IPS-20b (cell line): Measurements from ENCODE around the gene PRSS36.
A peak's percentile ranks its signal among the peaks of the same experiment; 100 is the strongest.

Source experiments
- H3K27ac ChIP-seq: one replicate; pipeline ENCODE4 v1.5.1; 2013; ENCODE audit warnings: low read length
- H3K27me3 ChIP-seq: 2 replicates; pipeline ENCODE4 v1.6.1; 2013; ENCODE audit warnings: mild to moderate bottlenecking, low read length, inconsistent platforms; ENCODE audit not compliant: insufficient read depth
- H3K36me3 ChIP-seq: 2 replicates; pipeline ENCODE4 v1.6.1; 2013; ENCODE audit warnings: low read depth, mild to moderate bottlenecking, inconsistent platforms, low read length, moderate library complexity; ENCODE audit not compliant: insufficient read depth
- H3K4me1 ChIP-seq: 2 replicates; pipeline ENCODE4 v1.6.1; 2013; ENCODE audit warnings: mild to moderate bottlenecking, control low read depth, inconsistent platforms, low read length, moderate library complexity; ENCODE audit not compliant: insufficient read depth
- H3K4me3 ChIP-seq: 2 replicates; pipeline ENCODE4 v1.5.1; 2013; ENCODE audit warnings: mild to moderate bottlenecking, low read length, inconsistent platforms
- H3K9ac ChIP-seq: 2 replicates; pipeline ENCODE4 v1.6.1; 2013; ENCODE audit warnings: low read depth, mild to moderate bottlenecking, inconsistent platforms, low read length, moderate library complexity
- H3K9me3 ChIP-seq: 2 replicates; pipeline ENCODE4 v1.6.1; 2013; ENCODE audit warnings: mild to moderate bottlenecking, low read depth, low read length, inconsistent platforms; ENCODE audit not compliant: insufficient read depth

PRSS36 gene

DNA sequence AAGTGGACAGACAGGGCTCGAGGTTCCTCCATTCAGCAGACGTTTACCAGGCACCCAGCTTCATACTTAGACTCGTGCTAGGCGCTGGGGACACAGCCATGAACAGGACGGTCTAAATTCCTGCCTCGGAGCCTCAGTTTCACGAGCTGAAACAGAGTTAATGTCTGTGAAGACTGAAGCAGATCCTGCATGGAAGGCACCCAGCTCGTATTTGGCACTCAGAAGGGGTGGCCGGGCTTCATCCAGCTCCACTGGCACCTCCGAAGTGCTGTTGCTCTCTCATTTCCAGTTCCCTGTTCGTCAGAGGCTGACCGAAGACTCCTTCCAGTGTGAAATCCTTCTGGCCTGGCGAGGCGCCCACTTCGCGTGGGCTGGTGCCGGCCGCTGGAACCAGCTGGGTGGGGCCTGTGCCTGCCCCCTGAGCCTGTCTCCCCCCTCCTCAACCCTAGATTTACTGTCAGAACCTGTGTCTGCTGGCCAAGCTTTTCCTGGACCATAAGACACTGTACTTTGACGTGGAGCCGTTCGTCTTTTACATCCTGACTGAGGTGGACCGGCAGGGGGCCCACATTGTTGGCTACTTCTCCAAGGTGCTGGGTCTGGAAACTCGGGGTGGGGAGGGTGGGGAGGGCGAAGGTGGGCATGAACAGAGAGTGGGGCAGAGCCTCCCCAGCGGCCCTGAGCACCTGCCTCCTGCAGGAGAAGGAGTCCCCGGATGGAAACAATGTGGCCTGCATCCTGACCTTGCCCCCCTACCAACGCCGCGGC, 20.1 kb downstream of the PRSS36 start:
- Histone ChIP-seq H3K36me3 (peaks cover 40% of the 10 kb centered on the region), H3K4me3 (no peak overlapping the region), H3K27ac (no peak overlapping the region), H3K4me1 (peaks cover 23% of the 10 kb centered on the region), H3K9me3 (no peaks in the 10 kb centered on the region), H3K9ac (no peak overlapping the region), H3K27me3 (no peaks in the 10 kb centered on the region)

DNA sequence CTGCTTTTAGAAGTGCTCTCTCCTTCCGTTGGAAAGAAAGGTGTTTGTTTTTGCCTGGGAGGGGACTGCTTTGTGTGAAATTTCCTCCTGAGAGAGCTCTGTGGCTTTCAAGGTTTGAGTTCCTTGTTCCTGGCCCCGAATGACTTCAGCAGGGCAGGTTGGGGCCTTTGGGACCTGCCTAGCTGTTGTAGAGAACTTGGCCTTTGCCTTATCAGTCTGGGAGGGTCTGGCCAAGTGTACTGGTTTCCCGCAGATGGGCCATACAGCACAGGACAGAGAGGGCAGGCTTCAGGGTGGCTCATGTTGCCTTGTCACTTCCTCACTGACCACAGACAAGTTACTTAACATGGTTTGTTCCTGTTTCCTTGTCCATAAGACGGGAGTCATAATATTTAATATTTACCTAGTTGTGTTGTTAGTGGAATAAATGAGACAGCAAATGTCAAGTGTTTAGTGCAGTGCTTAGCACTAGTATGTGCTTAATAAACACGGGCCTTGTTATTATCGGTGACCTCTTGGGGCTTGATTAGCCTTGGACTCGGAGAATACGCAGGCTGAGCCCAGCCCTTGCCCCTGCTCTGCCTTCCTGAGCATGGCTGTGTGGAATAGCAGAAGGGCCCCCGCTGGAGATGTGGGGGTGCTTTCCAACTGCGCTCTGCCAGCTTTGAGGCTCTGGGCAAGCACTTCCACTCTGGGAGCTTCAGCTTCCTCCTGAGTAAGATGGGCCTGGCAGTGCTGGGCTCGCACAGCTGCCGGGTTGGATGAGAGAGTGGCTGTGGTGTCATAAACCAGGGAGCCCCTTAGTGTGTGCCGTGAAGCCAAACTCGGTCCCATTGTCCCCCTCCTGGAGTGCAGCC, 20.9 kb downstream of the PRSS36 start:
- H3K9me3 ChIP-seq, result no peaks in the 10 kb centered on the region
- H3K27ac ChIP-seq, result no peak overlapping the region
- peaks cover 15% of the 10 kb centered on the region for H3K4me1 ChIP-seq
- no peak overlapping the region for H3K9ac ChIP-seq
- H3K36me3 ChIP-seq, result peaks cover 41% of the 10 kb centered on the region
- no peaks in the 10 kb centered on the region for H3K27me3 ChIP-seq
- no peak overlapping the region for H3K4me3 ChIP-seq

DNA sequence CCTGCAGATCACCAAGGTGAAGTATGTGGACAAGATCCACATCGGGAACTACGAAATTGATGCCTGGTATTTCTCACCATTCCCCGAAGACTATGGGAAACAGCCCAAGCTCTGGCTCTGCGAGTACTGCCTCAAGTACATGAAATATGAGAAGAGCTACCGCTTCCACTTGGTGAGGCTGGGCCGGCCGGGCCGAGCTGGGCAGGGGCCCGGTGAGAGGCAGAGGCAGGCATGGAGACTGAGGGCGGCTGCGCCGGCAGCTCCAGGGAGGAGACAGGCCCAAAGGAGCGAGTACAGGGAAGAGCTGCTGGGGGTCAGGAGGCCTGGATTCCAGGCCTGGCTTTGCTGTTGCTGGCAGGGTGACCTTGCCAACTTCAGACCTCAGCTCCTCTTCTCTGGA, 22.7 kb downstream of the PRSS36 start:
- 0 out of 2 replicates have a peak, but pooled peaks cover 7% of the 10 kb centered on the region for H3K4me1 ChIP-seq
- H3K27me3 ChIP-seq, result no peaks in the 10 kb centered on the region
- H3K36me3 ChIP-seq, result peaks cover 39% of the 10 kb centered on the region
- H3K27ac ChIP-seq, result no peak overlapping the region
- no peak overlapping the region for H3K4me3 ChIP-seq
- no peaks in the 10 kb centered on the region for H3K9me3 ChIP-seq
- H3K9ac ChIP-seq, result no peak overlapping the region

DNA sequence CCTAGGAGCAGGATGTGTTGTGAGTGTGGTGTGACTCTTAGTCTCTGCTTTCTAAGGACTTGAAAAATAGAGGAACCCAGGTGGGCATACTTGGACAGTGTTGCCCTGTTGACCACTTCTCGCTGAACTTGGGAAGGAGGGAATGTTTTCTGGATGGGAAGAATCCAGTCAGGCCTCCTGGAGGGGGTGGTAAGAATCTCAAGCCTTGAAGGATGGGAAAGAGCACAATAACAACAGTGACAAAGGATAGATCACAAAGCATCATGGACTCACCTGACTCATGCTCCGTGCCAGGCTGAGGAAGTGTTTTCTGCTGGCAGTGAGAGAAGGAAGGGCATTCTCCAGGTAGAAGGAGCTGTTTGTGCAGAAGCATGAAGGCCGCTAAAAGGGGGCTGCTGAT, 24.0 kb downstream of the PRSS36 start:
- H3K27ac ChIP-seq, result no peak overlapping the region
- H3K27me3 ChIP-seq, result no peaks in the 10 kb centered on the region
- H3K4me1 ChIP-seq, result 0 out of 2 replicates have a peak, but pooled peaks cover 3% of the 10 kb centered on the region
- H3K36me3 ChIP-seq, result peaks cover 40% of the 10 kb centered on the region
- H3K4me3 ChIP-seq, result no peak overlapping the region
- no peaks in the 10 kb centered on the region for H3K9me3 ChIP-seq
- H3K9ac ChIP-seq, result no peak overlapping the region

DNA sequence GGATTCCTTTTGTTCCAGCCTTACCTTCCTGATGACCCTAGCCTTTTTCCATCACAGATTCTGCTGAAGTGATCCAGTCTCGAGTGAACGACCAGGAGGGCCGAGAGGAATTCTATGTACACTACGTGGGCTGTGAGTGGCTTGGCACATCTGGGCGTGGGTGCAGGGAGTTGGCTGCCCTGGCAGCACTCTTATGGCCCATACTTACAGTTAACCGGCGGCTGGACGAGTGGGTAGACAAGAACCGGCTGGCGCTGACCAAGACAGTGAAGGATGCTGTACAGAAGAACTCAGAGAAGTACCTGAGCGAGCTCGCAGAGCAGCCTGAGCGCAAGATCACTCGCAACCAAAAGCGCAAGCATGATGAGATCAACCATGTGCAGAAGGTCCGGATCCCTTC, 29.7 kb downstream of the PRSS36 start:
- Histone ChIP-seq H3K36me3 (peaks cover 47% of the 10 kb centered on the region), H3K27me3 (no peaks in the 10 kb centered on the region), H3K4me3 (no peak overlapping the region), H3K9ac (no peak overlapping the region), H3K9me3 (no peaks in the 10 kb centered on the region), H3K27ac (no peak overlapping the region), H3K4me1 (peaks cover 5% of the 10 kb centered on the region)

DNA sequence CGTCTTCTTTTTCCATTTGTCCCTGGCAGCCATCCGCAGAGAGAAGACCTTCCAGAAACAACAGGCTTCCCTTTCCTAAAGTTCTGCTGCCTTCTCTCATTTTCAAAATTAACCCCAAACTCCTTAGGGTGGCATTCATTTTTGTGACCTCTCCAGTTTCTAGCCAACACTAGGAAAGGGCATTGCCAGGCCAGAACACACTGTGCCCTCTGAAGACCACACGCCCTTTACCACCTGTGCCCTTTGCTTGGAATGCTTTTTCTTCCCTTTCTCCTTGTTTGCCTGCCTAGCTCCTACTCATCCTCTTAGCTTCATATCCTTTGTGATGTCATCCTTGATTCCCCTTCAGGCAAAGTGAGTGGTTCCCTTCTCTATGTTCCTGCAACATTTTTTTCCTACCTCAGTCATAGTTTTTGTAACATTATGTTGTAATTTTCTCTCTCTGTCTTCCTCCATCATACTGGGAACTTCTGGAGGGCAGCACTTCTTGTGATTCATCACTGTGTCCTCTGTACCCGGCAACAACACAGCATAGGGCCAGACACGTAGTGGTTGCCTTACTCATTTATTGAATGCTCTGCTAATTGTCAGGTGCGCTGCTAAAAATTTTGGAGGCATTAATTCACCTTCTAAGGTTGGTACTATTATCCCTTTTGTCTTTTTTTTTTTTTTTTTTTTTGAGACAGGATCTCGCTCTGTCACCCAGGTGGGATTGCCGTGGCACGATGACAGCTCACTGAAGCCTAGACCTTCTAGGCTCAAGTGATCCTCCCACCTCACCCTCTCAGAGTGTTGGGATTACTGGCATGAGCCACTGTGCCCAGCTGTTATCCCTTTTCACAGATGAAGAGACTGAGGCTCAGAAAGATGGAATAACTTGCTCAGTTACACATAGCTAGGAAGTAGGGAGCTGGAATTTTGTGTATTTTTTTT, 31.4 kb downstream of the PRSS36 start:
- Histone ChIP-seq H3K9me3 (no peaks in the 10 kb centered on the region), H3K36me3 (peaks cover 42% of the 10 kb centered on the region), H3K27me3 (no peaks in the 10 kb centered on the region), H3K27ac (peak overlapping the region; percentile 44), H3K4me1 (peaks cover 5% of the 10 kb centered on the region), H3K4me3 (peak overlapping the region; percentile 85), H3K9ac (peak overlapping the region; percentile 81)

DNA sequence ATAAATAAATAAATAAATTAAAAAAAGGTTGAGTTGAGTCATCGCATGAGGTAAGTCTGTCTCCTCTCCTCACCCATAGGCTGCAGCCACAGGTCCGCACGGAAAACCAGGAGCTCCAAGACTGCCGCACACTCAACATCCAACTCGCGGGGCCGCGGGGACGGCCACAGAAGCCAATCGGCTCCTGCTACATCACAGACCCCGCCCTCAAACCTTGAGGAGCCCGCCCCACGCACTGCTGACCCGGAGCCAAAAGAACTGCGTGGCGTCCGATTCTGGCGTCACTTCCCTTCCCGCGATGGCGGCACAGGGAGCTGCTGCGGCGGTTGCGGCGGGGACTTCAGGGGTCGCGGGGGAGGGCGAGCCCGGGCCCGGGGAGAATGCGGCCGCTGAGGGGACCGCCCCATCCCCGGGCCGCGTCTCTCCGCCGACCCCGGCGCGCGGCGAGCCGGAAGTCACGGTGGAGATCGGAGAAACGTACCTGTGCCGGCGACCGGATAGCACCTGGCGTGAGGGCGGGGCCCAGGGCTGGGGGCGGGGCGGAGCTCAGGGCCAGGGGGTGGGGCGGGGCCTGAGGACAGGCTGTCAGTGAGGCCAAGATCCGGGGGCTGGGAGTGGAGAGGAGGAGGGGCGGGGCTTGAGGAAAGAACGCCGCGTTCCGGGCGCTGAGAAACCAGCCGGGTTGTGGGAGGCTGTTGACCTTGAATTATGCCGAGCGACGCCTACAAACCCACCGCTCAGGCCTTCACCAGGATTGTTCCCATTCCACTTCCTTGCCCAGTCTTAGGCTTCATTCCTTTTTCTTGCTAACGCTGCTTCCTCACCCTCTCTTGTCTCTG, 32.3 kb downstream of the PRSS36 start, which contains the start of gene KAT8:
KAT8 (plus strand) TSS at position 281 of the 839 bp plus-strand sequence; CDS start at position 299, 18 bp downstream.
- H3K27ac ChIP-seq, result peak within 1 kb of the TSS; percentile 44
- H3K4me3 ChIP-seq, result peak within 1 kb of the TSS; percentile 85
- no peaks in the 10 kb centered on the region for H3K9me3 ChIP-seq
- peak within 1 kb of the TSS; percentile 81 for H3K9ac ChIP-seq
- no peaks in the 10 kb centered on the region for H3K27me3 ChIP-seq
- H3K36me3 ChIP-seq, result peaks cover 46% of the 10 kb centered on the region
- peaks cover 5% of the 10 kb centered on the region for H3K4me1 ChIP-seq

DNA sequence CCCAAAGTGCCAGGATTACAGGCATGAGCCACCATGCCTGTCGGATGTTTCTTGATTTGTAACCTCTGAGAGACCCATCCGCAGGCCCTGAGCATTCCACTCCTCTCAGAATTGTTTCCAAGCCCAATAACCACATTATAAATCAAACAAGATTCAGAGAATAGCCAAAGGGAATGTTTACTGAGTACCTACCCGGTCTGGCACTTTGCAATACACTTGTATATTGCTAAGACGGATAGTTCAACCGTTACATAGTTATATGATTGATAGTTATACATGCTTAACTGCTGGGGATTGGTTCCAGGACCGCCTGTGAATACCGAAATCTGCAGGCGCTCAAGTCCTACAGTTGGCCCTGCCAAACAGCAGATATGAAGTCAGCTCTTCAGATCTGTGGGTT, 35.4 kb downstream of the PRSS36 start:
- H3K4me3 ChIP-seq, result no peak overlapping the region
- H3K27me3 ChIP-seq, result no peaks in the 10 kb centered on the region
- peaks cover 44% of the 10 kb centered on the region for H3K36me3 ChIP-seq
- peaks cover 5% of the 10 kb centered on the region for H3K4me1 ChIP-seq
- no peak overlapping the region for H3K27ac ChIP-seq
- no peaks in the 10 kb centered on the region for H3K9me3 ChIP-seq
- H3K9ac ChIP-seq, result no peak overlapping the region

DNA sequence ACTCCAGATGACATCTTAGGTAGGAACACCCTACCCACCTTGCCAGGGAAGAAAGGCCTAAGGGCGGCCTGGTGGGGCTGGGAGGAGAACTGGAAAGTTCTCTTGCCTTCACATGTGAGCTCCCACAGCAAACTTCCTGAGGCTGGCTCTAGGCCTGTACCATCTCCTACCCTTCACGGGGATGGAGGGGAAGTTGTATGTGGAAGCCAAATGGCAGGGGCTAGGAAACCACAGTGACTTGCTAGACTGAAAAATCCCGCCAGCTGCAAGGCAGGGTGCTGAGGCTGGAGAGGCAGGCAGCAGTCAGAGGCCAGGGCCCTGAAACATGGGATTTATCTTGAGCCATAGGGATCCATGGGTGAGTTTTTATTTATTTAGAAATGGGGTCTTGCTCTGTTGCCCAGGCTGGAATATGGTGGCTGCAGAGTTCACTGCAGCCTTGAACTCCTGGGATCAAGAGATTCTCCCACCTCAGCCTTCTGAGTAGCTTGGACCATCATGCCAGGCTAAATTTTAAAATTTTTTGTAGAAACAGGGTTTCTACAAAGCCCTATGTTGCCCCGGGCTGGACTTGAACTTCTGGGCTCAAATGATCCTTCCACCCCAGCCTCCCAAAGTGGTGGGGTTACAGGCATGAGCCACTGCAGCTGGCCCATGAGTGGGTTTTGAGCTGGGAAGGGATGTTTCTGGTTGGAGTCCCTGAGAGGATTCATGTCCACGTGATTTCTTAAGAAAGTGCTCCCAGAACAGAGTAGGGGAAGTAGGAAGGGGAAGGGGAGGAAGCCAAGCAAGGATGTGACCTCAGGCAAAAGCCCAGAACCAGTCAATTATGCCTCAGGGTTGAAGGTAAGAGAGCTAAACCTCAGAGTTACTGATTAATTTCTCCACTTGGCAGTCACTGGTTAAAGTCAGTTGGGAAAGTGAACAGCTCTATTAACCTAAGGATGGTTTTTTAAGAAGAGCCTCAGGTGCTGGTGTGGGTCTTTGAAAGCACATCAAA, 36.4 kb downstream of the PRSS36 start:
- H3K27me3 ChIP-seq, result no peaks in the 10 kb centered on the region
- peaks cover 36% of the 10 kb centered on the region for H3K36me3 ChIP-seq
- H3K4me1 ChIP-seq, result peaks cover 4% of the 10 kb centered on the region
- no peak overlapping the region for H3K27ac ChIP-seq
- no peaks in the 10 kb centered on the region for H3K9me3 ChIP-seq
- no peak overlapping the region for H3K4me3 ChIP-seq
- no peak overlapping the region for H3K9ac ChIP-seq

DNA sequence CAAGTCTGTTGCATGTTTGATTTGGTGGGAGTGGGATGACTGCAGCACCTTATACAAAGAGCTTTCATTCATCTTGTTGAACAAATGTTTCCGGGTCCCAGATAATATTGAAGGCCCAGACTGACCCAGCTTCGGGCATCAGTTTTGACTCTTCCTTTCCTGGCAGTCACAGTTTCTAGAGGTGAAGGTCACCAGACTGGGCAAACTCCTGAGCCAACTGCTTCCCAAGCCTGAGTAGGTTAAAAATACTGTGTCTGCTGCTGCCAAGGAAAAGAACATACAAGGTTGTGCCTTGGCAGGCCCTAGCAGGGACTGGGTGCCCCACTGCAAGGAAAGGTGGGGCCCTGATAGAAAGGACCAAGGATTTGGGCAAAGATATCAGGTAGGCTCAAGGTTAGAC, 37.2 kb downstream of the PRSS36 start:
- H3K4me1 ChIP-seq, result no peaks in the 10 kb centered on the region

More for the DNA sequence above, 37.2 kb downstream of the PRSS36 start:
- Histone ChIP-seq H3K9ac (no peak overlapping the region), H3K27ac (no peak overlapping the region), H3K9me3 (no peaks in the 10 kb centered on the region), H3K4me3 (no peak overlapping the region), H3K36me3 (peaks cover 36% of the 10 kb centered on the region), H3K27me3 (no peaks in the 10 kb centered on the region)
